GM18505 (cell line): ENCODE results near the gene MUC15.

Experiments
- ATAC-seq: cut with Tn5 transposase; IDR thresholded peaks from one replicate; pipeline ENCODE4 v1.9.1; 2021; ENCODE audit not compliant: unreplicated experiment
- POLR2A ChIP-seq: IDR thresholded peaks from 4 replicates; pipeline ENCODE4 v1.6.1; 2011; ENCODE audit warnings: borderline replicate concordance; ENCODE audit not compliant: insufficient read depth, insufficient read length; ENCODE audit errors: extremely low read depth

The MUC15 gene

GRCh38 chr11:26553182-26553581 lies 18.9 kb downstream of the MUC15 start:
- ATAC-seq = no peak

DNA sequence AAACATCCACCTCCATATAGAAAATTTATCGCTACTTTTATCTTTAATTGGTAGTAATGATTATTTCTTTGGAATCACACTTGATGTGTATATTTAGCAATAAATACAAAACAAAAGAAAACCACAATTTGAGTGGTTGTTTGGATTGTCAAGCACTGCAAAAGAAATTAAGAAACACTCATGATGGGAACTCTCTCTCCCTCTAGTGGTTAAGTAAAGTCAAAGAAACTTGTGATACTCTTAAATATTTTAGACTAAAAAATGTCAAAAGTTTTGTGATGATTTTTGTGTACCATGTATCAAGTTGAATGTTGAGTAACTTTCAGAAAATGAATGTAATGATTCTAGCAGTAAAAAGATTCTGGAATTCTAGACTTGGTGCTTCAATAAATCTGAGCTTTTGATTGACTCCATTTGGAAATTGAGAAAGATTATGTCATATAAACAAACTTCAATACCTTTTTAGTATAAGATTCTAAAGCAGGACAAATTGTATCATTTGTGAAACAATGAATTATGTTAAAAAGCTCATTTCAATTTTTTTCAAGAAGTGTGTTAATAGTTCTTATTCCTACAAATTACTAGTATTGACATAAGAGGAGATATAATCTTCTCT lies 20.8 kb downstream of the MUC15 start:
- no peak for ATAC-seq
- TF ChIP-seq POLR2A = no peak

More at GRCh38 chr11:26553182-26553581, 18.9 kb downstream of the MUC15 start:
- TF ChIP-seq POLR2A = no peak

GRCh38 chr11:26550022-26550421 lies 22.0 kb downstream of the MUC15 start:
- no peak for ATAC-seq
- no peak for TF ChIP-seq POLR2A

DNA sequence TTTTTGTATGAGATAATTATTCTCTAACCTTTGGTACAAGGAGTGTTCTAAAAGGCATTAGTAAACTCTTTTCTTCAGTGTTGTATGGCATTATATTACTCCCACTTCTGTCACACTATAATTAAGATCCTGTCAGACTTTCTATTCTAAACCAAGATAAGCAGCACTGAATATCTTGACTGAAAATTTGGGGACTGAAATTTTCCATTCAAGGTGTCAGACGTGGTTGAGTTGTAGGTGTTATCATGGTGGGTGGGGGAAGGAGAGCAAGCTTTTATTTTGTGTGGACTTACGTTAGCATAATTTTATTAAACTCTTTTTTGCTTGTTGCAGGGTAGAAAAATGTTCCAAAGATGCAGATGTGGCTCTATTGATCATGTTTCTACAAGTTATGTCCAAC lies 22.9 kb downstream of the MUC15 start:
- no peak for ATAC-seq
- no peak for TF ChIP-seq POLR2A

DNA sequence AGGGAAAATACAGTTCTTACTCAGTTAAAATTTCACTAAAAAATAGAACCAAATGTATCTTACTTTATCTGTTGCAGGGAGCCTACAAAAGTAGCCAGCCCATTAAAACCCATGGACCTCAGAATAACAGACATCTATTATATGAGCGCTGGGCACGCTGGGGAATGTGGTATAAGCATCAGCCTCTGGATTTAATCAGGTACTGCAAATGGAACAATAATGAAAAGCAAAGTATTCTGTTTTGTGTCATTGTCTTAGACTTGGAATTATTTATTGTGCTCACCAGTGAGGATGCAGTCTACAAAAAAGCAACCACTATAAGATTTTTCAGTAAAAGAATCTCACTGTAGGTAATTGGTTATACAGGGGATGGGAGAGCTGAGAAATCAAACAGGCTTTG lies 30.2 kb downstream of the MUC15 start:
- TF ChIP-seq POLR2A = no peak
- ATAC-seq = no peak

GRCh38 chr11:26539517-26539916 lies 32.5 kb downstream of the MUC15 start:
- TF ChIP-seq POLR2A = no peak
- ATAC-seq = no peak

DNA sequence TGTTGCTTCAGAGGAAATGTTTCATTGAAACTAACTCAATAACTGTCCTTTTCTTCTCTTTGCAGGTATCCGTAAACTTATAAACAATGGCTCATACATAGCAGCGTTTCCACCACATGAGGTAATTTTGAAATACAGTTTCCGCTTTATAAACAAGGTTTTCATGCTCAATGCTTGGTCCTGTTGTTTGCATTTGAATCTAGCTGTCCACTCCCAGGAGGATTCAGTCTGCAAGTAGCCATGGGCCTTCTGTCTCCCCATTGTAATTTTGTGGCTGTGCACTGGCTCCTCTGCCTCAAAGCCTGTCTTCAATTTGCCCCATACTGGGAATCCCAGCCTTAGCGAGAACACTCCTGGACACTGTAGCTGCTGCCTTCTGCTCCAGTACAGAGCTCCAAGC lies 34.7 kb downstream of the MUC15 start:
- ATAC-seq = no peak
- TF ChIP-seq POLR2A = no peak

GRCh38 chr11:26527685-26528084 lies 44.4 kb downstream of the MUC15 start:
- TF ChIP-seq POLR2A = no peak
- no peak for ATAC-seq

DNA sequence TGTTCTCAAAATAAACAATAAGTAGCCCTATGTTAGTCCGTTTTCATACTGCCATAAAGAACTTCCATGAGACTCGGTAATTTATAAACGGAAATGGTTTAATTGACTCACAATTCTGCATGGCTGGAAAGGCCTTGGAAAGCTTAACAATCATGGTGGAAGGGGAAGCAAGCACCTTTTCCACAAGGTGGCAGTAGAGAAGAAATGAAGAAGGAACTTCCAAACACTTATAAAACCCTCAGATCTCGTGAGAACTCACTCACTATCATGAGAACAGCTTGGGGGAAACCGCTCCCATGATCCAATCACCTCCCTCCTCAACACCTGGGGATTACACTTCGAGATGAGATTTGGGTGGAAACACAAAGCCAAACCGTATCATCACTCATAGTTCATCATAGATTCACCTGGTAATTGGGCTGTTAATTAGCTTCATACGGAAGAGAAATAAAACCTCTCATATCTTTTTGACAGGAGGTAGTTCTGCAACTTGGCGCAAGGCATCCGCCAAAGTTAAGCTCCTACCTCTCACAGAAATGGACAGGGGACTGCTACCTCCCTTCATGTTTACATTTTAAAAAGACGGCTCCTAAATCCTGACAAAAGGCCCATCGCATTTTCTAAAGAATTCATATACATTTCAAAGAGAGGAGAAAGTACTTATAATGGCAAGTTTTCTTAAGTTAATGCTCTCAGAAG lies 49.0 kb downstream of the MUC15 start:
- no peak for ATAC-seq
- TF ChIP-seq POLR2A = no peak

GRCh38 chr11:26519469-26519868 lies 52.6 kb downstream of the MUC15 start:
- ATAC-seq = no peak
- TF ChIP-seq POLR2A = no peak

DNA sequence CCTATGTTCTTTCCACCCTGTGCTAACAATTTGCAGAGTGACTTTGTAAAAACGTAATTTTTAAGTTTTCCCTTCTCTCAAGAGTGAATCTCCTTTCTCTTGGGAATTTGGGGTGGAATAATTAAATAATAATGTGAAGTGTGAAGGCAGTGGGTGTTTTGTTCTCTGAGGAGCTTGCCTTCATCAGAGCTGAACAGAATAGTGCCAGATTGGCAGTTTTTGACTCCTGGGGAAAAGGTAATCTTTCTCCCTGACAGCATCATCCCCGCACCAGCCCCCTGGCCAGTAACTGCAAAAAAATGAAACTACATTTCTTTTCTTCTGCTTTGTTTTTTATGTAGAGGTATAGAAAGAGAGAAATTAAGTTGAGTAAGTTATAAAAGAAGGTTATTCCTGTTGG lies 59.9 kb downstream of the MUC15 start:
- ATAC-seq = no peak
- TF ChIP-seq POLR2A = no peak

DNA sequence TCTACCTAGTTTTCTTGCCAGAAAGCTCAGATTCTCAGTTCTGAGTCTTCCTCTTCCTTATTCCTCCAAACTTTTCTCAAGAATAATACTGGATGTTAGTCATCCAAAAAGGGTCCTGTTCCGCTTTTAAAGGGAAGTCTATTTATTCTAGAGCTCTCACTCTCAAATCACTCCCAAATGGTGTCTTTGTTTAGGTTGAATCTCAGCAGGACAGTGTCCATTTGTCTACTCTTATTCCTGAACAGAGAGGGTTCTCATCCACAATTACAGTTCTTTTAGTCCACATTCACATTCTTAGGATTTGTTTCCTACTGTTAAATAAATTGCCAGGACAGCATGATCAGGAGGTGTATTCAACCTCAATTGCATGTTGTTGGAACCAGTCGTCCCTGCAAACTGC lies 61.3 kb downstream of the MUC15 start:
- TF ChIP-seq POLR2A = no peak
- ATAC-seq = no peak

- TF ChIP-seq POLR2A = no peak
- no peak for ATAC-seq
Observed at GRCh38 chr11:26510164-26510563, 61.9 kb downstream of the MUC15 start.
